ENCODE results near the gene L1CAM.

GRCh38 chrX:153875391-153876111 lies 10.4 kb downstream of the L1CAM start:
- no peak for TF ChIP-seq CTCF (IDR thresholded peaks at IDR 0.05)
- TF ChIP-seq POLR2A (IDR thresholded peaks at IDR 0.05): no peak
